K562 (cell line): ENCODE measurements around the gene STARD13.

Source experiments
- BHLHE40 ChIP-seq: IDR thresholded peaks from 2 replicates; pipeline ENCODE4 v1.6.1; 2011; ENCODE audit warnings: low read length, improper control_type of control experiment
- CBX3 ChIP-seq, 2 experiments: IDR thresholded peaks; 1 replicate in 1 of 2; 2 replicates in 1 of 2; pipeline ENCODE4 v1.6.1; 2012; ENCODE audit warnings: inconsistent platforms in 2 of 2, low read length in 2 of 2, borderline replicate concordance in 1 of 2, control low read depth in 1 of 2
- ESRRA ChIP-seq: fragments of 450-650 bp; IDR thresholded peaks from 2 replicates; pipeline ENCODE4 v1.6.1; 2014; ENCODE audit warnings: low read depth, mild to moderate bottlenecking, moderate library complexity, borderline replicate concordance
- FIP1L1 ChIP-seq: fragments of 200-400 bp; formaldehyde crosslinking; IDR thresholded peaks from 2 replicates; pipeline ENCODE4 v1.6.1; 2018; ENCODE audit warnings: mild to moderate bottlenecking, low read depth, low read length; ENCODE audit not compliant: poor library complexity, severe bottlenecking
- NR3C1 ChIP-seq: sonication (generic); formaldehyde crosslinking; IDR thresholded peaks from 2 replicates; pipeline ENCODE4 v1.8.1; 2022; ENCODE audit warnings: missing genetic modification reagents
- RAD21 ChIP-seq, 2 experiments: fragments of 250-450 bp in 1 of 2; fragments of 450-650 bp in 1 of 2; sonication (Bioruptor Pico) in 1 of 2; formaldehyde crosslinking in 1 of 2; IDR thresholded peaks in 1 of 2; conservative IDR thresholded peaks in 1 of 2; 2 replicates each; pipeline versions ENCODE4 v1.4.0 to v1.8.0; 2020 to 2022; ENCODE audit warnings: mild to moderate bottlenecking in 2 of 2, moderate library complexity in 1 of 2
- SIX5 ChIP-seq, 2 experiments: IDR thresholded peaks; 2 replicates each; pipeline ENCODE4 v1.6.1; 2011; ENCODE audit warnings: low read length in 2 of 2, borderline replicate concordance in 1 of 2, low read depth in 1 of 2, mild to moderate bottlenecking in 1 of 2, moderate library complexity in 1 of 2; ENCODE audit not compliant: insufficient read depth in 1 of 2
- SREBF2 ChIP-seq: sonication (generic); formaldehyde crosslinking; IDR thresholded peaks from 2 replicates; pipeline ENCODE4 v1.4.0; 2020; ENCODE audit warnings: mild to moderate bottlenecking, missing genetic modification reagents
- TEAD1 ChIP-seq, 2 experiments: fragments of 450-650 bp in 1 of 2; sonication (generic) in 1 of 2; formaldehyde crosslinking; IDR thresholded peaks; 2 replicates each; pipeline versions ENCODE4 v1.4.0 to v1.8.0; 2020 to 2022; ENCODE audit warnings: mild to moderate bottlenecking in 2 of 2, missing genetic modification reagents in 1 of 2
- ZBTB7A ChIP-seq: IDR thresholded peaks from 2 replicates; pipeline ENCODE4 v1.6.1; 2011; ENCODE audit warnings: low read depth, mild to moderate bottlenecking, low read length, moderate library complexity, borderline replicate concordance; ENCODE audit not compliant: control insufficient read depth
- ZNF518B ChIP-seq: fragments of 250-450 bp; sonication (Bioruptor Pico); IDR thresholded peaks from 2 replicates; pipeline ENCODE4 v1.5.0; 2021; ENCODE audit warnings: mild to moderate bottlenecking, moderate library complexity
- TF ChIP-seq, protein P1 (sequence below), 3 experiments: IDR thresholded peaks in 2 of 3; conservative IDR thresholded peaks in 1 of 3; 2 replicates each; pipeline ENCODE4 v1.5.1; 2011 to 2012; ENCODE audit warnings: low read length in 3 of 3, mild to moderate bottlenecking in 3 of 3, control low read depth in 2 of 3, improper control_type of control experiment in 1 of 3, inconsistent platforms in 1 of 3, low read depth in 1 of 3, mixed read lengths in 1 of 3, moderate library complexity in 1 of 3; ENCODE audit not compliant: insufficient read depth in 2 of 3

DNA sequence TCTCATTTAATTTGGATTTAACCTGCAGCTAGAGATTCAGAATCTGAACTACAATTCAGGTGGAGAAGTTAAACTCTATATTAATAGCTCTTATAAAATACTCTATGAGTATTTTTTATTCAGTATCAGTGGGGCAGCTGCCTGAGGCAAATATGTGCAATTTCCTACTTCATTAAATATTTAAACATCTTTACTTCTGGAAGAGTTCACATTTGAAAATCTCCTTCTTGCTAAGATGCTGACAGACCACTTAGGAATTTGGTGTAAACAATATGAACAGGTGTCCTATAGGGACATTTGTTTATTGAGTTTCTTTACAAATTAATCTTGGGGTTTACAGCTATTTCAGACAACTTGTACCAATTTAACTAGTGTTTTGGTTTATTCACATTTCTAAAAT is 20.4 kb downstream of the STARD13 start:
- TF ChIP-seq RAD21 (CRISPR knock-in tag; conservative IDR thresholded peaks at IDR 0.05 in 1 of 2, IDR thresholded peaks at IDR 0.05 in 1 of 2) (no peak), BHLHE40 (no peak), SREBF2 (no peak), CBX3 (IDR thresholded peaks at IDR 0.05; ENCODE audit: borderline replicate concordance in 1 of 2, low read length in 2 of 2) (no peak), ZBTB7A (no peak), ZNF518B (CRISPR knock-in tag) (no peak), TEAD1 (CRISPR knock-in tag; IDR thresholded peaks at IDR 0.05) (no peak), FIP1L1 (no peak), ESRRA (no peak), SIX5 (IDR thresholded peaks at IDR 0.05; ENCODE audit: borderline replicate concordance in 1 of 2, insufficient read depth in 1 of 2, low read depth in 1 of 2, low read length in 2 of 2) (no peak), NR3C1 (CRISPR knock-in tag) (no peak)
- TF ChIP-seq, protein P1, sequence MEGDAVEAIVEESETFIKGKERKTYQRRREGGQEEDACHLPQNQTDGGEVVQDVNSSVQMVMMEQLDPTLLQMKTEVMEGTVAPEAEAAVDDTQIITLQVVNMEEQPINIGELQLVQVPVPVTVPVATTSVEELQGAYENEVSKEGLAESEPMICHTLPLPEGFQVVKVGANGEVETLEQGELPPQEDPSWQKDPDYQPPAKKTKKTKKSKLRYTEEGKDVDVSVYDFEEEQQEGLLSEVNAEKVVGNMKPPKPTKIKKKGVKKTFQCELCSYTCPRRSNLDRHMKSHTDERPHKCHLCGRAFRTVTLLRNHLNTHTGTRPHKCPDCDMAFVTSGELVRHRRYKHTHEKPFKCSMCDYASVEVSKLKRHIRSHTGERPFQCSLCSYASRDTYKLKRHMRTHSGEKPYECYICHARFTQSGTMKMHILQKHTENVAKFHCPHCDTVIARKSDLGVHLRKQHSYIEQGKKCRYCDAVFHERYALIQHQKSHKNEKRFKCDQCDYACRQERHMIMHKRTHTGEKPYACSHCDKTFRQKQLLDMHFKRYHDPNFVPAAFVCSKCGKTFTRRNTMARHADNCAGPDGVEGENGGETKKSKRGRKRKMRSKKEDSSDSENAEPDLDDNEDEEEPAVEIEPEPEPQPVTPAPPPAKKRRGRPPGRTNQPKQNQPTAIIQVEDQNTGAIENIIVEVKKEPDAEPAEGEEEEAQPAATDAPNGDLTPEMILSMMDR (IDR thresholded peaks at IDR 0.05 in 2 of 3, conservative IDR thresholded peaks at IDR 0.05 in 1 of 3; ENCODE audit: insufficient read depth in 2 of 3, low read depth in 1 of 3, low read length in 3 of 3), result no peak
